ENCODE data around the gene NTRK1.

DNA sequence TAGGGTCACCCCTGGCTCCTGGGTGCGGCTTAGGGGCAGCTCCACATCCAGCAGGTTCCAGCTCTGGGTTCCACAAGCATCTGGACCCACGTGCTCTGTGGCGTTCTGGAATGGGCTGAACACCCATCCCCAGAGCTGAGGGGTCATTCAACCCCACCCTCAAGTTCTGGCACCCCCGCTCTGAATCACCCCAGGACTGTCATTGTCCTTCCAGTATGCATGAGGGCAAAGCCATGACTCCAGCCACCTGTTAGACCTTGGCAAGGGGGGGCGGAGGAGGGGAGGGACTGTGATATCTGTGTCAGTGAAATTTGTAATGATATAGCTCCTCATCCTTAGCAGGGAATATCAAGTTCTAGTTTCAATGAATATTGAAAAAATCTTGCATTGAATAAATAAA, 14.0 kb upstream of the NTRK1 start:
- TF ChIP-seq, protein P1, sequence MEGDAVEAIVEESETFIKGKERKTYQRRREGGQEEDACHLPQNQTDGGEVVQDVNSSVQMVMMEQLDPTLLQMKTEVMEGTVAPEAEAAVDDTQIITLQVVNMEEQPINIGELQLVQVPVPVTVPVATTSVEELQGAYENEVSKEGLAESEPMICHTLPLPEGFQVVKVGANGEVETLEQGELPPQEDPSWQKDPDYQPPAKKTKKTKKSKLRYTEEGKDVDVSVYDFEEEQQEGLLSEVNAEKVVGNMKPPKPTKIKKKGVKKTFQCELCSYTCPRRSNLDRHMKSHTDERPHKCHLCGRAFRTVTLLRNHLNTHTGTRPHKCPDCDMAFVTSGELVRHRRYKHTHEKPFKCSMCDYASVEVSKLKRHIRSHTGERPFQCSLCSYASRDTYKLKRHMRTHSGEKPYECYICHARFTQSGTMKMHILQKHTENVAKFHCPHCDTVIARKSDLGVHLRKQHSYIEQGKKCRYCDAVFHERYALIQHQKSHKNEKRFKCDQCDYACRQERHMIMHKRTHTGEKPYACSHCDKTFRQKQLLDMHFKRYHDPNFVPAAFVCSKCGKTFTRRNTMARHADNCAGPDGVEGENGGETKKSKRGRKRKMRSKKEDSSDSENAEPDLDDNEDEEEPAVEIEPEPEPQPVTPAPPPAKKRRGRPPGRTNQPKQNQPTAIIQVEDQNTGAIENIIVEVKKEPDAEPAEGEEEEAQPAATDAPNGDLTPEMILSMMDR (conservative IDR thresholded peaks at IDR 0.05), result no peak
- TF ChIP-seq EZH2 (IDR thresholded peaks at IDR 0.05; ENCODE audit: low read depth), result no peak

Measured in PC-9 (cell line).